Measurements from ENCODE around the gene DIS3. TPM values are rescaled to one million over a fixed set of nuclear protein-coding genes. Genes with fewer than 3 reads are reported as not detected.

Gene DIS3
- total and polyA plus RNA-seq, 10 of the 15 experiments (the other 5 are each of a cell fraction or from before 2014, with no cell fraction given): 10.8 to 65.3 (median 39.2) TPM

- POLR2A ChIA-PET: no interaction called here
- TF ChIP-seq ZBTB33 (IDR thresholded peaks at IDR 0.05) (no peak), RB1 (IDR thresholded peaks at IDR 0.05; ENCODE audit: borderline replicate concordance) (no peak), RBBP5 (conservative IDR thresholded peaks at IDR 0.05) (no peak), EED (IDR thresholded peaks at IDR 0.05; ENCODE audit: low read depth) (no peak), CTCF (IDR thresholded peaks at IDR 0.05 in 2 of 3, conservative IDR thresholded peaks at IDR 0.05 in 1 of 3; ENCODE audit: control insufficient read depth in 2 of 3, extremely low read depth in 1 of 3, insufficient read depth in 1 of 3, low read depth in 3 of 3, low read length in 3 of 3) (no peak), SMC3 (IDR thresholded peaks at IDR 0.05; ENCODE audit: borderline replicate concordance, low read length) (no peak), TARDBP (IDR thresholded peaks at IDR 0.05; ENCODE audit: borderline replicate concordance) (no peak), ATF3 (IDR thresholded peaks at IDR 0.05; ENCODE audit: borderline replicate concordance, extremely low read depth, low read depth, low read length) (no peak), HSF1 (IDR thresholded peaks at IDR 0.05; ENCODE audit: low read depth, low read length) (no peak), ATF7 (IDR thresholded peaks at IDR 0.05; ENCODE audit: low read depth) (no peak), ZNF687 (IDR thresholded peaks at IDR 0.05) (no peak), HCFC1 (IDR thresholded peaks at IDR 0.05; ENCODE audit: low read length) (no peak), ELK1 (IDR thresholded peaks at IDR 0.05; ENCODE audit: low read depth, low read length) (no peak), STAT1 (conservative IDR thresholded peaks at IDR 0.05) (no peak)
Observed at GRCh38 chr13:72792640-72793039, 10.9 kb upstream of the DIS3 start.

More at GRCh38 chr13:72792640-72793039, 10.9 kb upstream of the DIS3 start:
- Histone ChIP-seq H3K36me3 (ENCODE audit: control insufficient read depth in 2 of 2, insufficient read depth in 2 of 2, low read length in 1 of 2) (peaks cover 0 to 19% of the 10 kb centered on the region in 2 experiments; a peak in 2 of 4 replicates), H3K27ac (ENCODE audit: control insufficient read depth, insufficient read depth) (no peak overlapping the region), H3K4me2 (ENCODE audit: control insufficient read depth, insufficient read depth) (no peak overlapping the region), H4K20me1 (ENCODE audit: control insufficient read depth, insufficient read depth) (no peaks in the 10 kb centered on the region), H2AFZ (ENCODE audit: control insufficient read depth, low read depth, low read length) (no peak overlapping the region), H3K9ac (ENCODE audit: control insufficient read depth, insufficient read depth, low read length) (no peak overlapping the region), H3K4me1 (ENCODE audit: control insufficient read depth, insufficient read depth, low read length) (no peaks in the 10 kb centered on the region), H3K4me3 (no peak overlapping the region), H3K9me3 (replicated peaks; ENCODE audit: control insufficient read depth, insufficient read depth, low read length) (peaks cover 2% of the 10 kb centered on the region; the same call in 1 of the 3 replicates), H3K27me3 (replicated peaks in 1 of 2; ENCODE audit: control insufficient read depth in 2 of 2, insufficient read depth in 2 of 2, low read length in 1 of 2) (no peaks in the 10 kb centered on the region), H3K79me2 (ENCODE audit: control insufficient read depth, insufficient read depth, low read length) (peaks cover 3% of the 10 kb centered on the region)
- ATAC-seq: no peak
- FAIRE-seq: no peak
- intact Hi-C loops (cut with micrococcal nuclease; ENCODE audit: unreplicated experiment): no loop called here
- in situ Hi-C loops (cut with MboI): no loop called here
- BruUV-seq (replicated peaks): no TSS peak
- no peak for DNase-seq (ENCODE audit: low read depth, low spot score)
- 100% methylated on average over 2 of the region's 2 CpGs for WGBS (ENCODE audit: insufficient coverage, insufficient replicate concordance, low lambda C conversion rate, missing lambda C conversion rate)
- ChIA-PET CTCF (interaction anchor here (1.0 to 1.9 kb wide), 2 partner anchors 10 to 15 kb away, joined by 3 to 5 read pairs; no protein-coding TSS in a partner anchor), SMC1A (ENCODE audit: uncharacterized antibody, unreplicated experiment) (interaction anchor here (0.9 to 1.4 kb wide), 3 partner anchors 8 to 63 kb away, joined by 3 to 5 read pairs (median 3); no protein-coding TSS in a partner anchor), RAD21 (ENCODE audit: unreplicated experiment) (no interaction called here)
